ENCODE measurements around the gene GPR68. TPM values are rescaled to one million over a fixed set of nuclear protein-coding genes. Genes with fewer than 3 reads are reported as not detected.

The GPR68 gene
- total and polyA plus RNA-seq, 2 of the 4 experiments (the other 2 are of a cell fraction): 0.72 to 0.94 TPM

DNA sequence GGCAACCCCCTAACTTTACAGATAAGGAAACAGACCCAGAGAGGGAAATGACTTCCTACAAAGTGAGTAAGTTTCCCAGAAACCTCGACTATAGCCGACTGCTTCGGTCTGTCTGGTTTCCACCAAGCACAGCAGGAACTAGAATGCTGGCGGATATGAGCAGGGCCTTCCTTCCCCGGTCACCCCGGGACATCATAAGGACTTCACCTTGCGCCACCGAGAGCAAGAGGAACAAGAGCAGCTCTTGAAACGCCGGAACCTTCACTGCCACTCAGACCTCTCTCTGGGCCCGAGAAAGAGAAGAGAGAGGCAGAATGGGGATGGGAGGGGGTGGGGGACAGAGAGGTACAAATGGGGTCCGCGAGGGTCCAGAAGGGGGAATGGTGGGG, 29.4 kb upstream of the GPR68 start:
- Histone ChIP-seq H3K23ac (ENCODE audit: low read depth, low read length) (no peak overlapping the region), H2BK15ac (ENCODE audit: low read depth, low read length) (no peak overlapping the region), H3K9me3 (ENCODE audit: control insufficient read depth, insufficient read depth, low read length) (no peaks in the 10 kb centered on the region), H4K5ac (ENCODE audit: low read depth, low read length) (no peak overlapping the region), H2AK9ac (replicated peaks; ENCODE audit: low read depth, low read length, poor library complexity) (no peak overlapping the region), H4K20me1 (ENCODE audit: insufficient read depth, low read length) (no peaks in the 10 kb centered on the region), H3K79me1 (ENCODE audit: low read depth in 1 of 2, low read length in 2 of 2) (no peaks in the 10 kb centered on the region), H2AK5ac (ENCODE audit: low read depth, low read length) (no peak overlapping the region), H4K8ac (ENCODE audit: low read depth in 2 of 2, low read length in 2 of 2) (no peak overlapping the region), H3K9ac (ENCODE audit: low read depth, low read length) (no peak overlapping the region), H2BK20ac (ENCODE audit: low read depth, low read length) (no peak overlapping the region), H4K91ac (ENCODE audit: insufficient read depth, low read depth, low read length) (no peak overlapping the region), H3K4me2 (ENCODE audit: low read depth, low read length) (no peak overlapping the region), H2BK5ac (ENCODE audit: low read depth, low read length, poor library complexity, severe bottlenecking) (no peak overlapping the region), H3K14ac (replicated peaks; ENCODE audit: low read depth, low read length) (no peak overlapping the region), H3K18ac (ENCODE audit: low read depth, low read length) (no peak overlapping the region), H3K56ac (ENCODE audit: extremely low read depth, insufficient read depth, low read length) (no peak overlapping the region), H3K4me1 (ENCODE audit: control insufficient read depth, insufficient read depth, low read length) (no peaks in the 10 kb centered on the region), H3K27ac (ENCODE audit: insufficient read depth, low read length) (no peak overlapping the region), H3K36me3 (ENCODE audit: control insufficient read depth, insufficient read depth, low read length) (no peaks in the 10 kb centered on the region), H3K4ac (ENCODE audit: low read depth, low read length) (no peak overlapping the region), H2BK120ac (ENCODE audit: low read depth, low read length) (no peak overlapping the region), H2AFZ (replicated peaks; ENCODE audit: low read length, poor library complexity) (no peak overlapping the region), H3K27me3 (ENCODE audit: control insufficient read depth, insufficient read depth, low read length) (peaks cover 17% of the 10 kb centered on the region), H3K9me1 (ENCODE audit: insufficient read depth, low read length) (no peaks in the 10 kb centered on the region), H3K4me3 (ENCODE audit: insufficient read depth, low read depth, low read length) (no peak overlapping the region)
- dilution Hi-C loops (cut with HindIII; ENCODE audit: low sequenced_read_pairs, unreplicated experiment) (no loop called here), in situ Hi-C loops (cut with MboI; ENCODE audit: low sequenced_read_pairs) (no loop called here), intact Hi-C loops (cut with micrococcal nuclease) (no loop called here)
- DNase-seq: no peak
- ATAC-seq (ENCODE audit: low read depth): no peak
- no peak for TF ChIP-seq RCOR1 (IDR thresholded peaks at IDR 0.05; ENCODE audit: insufficient replicate concordance, low read length)
- no peak for TF ChIP-seq SMC3 (IDR thresholded peaks at IDR 0.05; ENCODE audit: low read depth, low read length)
- no peak for TF ChIP-seq MXI1 (IDR thresholded peaks at IDR 0.05; ENCODE audit: borderline replicate concordance, low read depth, low read length)
- TF ChIP-seq, protein P1, sequence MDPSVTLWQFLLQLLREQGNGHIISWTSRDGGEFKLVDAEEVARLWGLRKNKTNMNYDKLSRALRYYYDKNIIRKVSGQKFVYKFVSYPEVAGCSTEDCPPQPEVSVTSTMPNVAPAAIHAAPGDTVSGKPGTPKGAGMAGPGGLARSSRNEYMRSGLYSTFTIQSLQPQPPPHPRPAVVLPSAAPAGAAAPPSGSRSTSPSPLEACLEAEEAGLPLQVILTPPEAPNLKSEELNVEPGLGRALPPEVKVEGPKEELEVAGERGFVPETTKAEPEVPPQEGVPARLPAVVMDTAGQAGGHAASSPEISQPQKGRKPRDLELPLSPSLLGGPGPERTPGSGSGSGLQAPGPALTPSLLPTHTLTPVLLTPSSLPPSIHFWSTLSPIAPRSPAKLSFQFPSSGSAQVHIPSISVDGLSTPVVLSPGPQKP (IDR thresholded peaks at IDR 0.05; ENCODE audit: borderline replicate concordance, low read depth, low read length): no peak
- TF ChIP-seq MAFK (IDR thresholded peaks at IDR 0.05; ENCODE audit: low read depth, low read length): no peak
- no peak for TF ChIP-seq POLR2A (IDR thresholded peaks at IDR 0.05; ENCODE audit: low read depth, low read length)
- no peak for TF ChIP-seq NFE2L2 (IDR thresholded peaks at IDR 0.05; ENCODE audit: low read depth, low read length)
- TF ChIP-seq USF2 (IDR thresholded peaks at IDR 0.05; ENCODE audit: low read depth, low read length): no peak
- no peak for TF ChIP-seq BHLHE40 (IDR thresholded peaks at IDR 0.05; ENCODE audit: low read depth, low read length)
- no peak for TF ChIP-seq RAD21 (IDR thresholded peaks at IDR 0.05; ENCODE audit: low read length)
- 88% methylated on average over 5 of the region's 13 CpGs; no CpG with 5 or more reads in 1 of the 2 experiments for WGBS, 2 experiments (ENCODE audit: extremely low coverage in 2 of 2, insufficient read length in 1 of 2)
- CTCF ChIA-PET: no interaction called here
- no TSS peak for BruUV-seq (replicated peaks)
- POLR2A ChIA-PET (ENCODE audit: unreplicated experiment): no interaction called here

Measured in IMR-90 (cell line).